HFFc6 (cell line): ENCODE results near the gene AUTS2. TPM values are rescaled to one million over a fixed set of nuclear protein-coding genes. Genes with fewer than 3 reads are reported as not detected.

Experiments
- DNase-seq: peaks from one replicate; pipeline ENCODE4 v3.0.0-alpha.2; 2018
- H3K27ac Mint-ChIP-seq: 2 replicates; pipeline ENCODE4 v1.8.0; 2020; ENCODE audit warnings: mild to moderate bottlenecking, mixed read lengths
- H3K27me3 Mint-ChIP-seq: 2 replicates; pipeline ENCODE4 v1.8.0; 2021; ENCODE audit warnings: mild to moderate bottlenecking, moderate library complexity, mixed read lengths; ENCODE audit not compliant: insufficient read depth
- H3K36me3 Mint-ChIP-seq: 2 replicates; pipeline ENCODE4 v1.8.0; 2021; ENCODE audit warnings: low read depth, mixed read lengths
- H3K4me1 Mint-ChIP-seq: 2 replicates; pipeline ENCODE4 v1.8.0; 2020; ENCODE audit warnings: low read depth, mixed read lengths
- H3K4me3 Mint-ChIP-seq: 2 replicates; pipeline ENCODE4 v1.8.0; 2020; ENCODE audit warnings: mild to moderate bottlenecking, moderate library complexity, mixed read lengths
- H3K9me3 Mint-ChIP-seq: 2 replicates; pipeline ENCODE4 v1.8.0; 2020; ENCODE audit warnings: mild to moderate bottlenecking, mixed read lengths
- total RNA-seq, 6 experiments: library from RNA; stranded (reverse); fragmentation: NEBNext Ultra II Directional; extraction: Animal tissue kit (Norgen Biotek cat#: 25700); gene quantifications; 2 replicates in 1 of 6; 3 replicates in 5 of 6; pipeline ENCODE4 v1.2.3, GENCODE V29; 2021
- TF ChIP-seq, protein P1 (sequence below): fragments of 200-600 bp; sonication (generic); IDR thresholded peaks from 2 replicates; pipeline ENCODE4 v1.5.0; 2021; ENCODE audit warnings: antibody characterized with exemption, mild to moderate bottlenecking

AUTS2 gene
- total RNA-seq, 6 experiments from 2014 or later = 0.02 to 0.19 (median 0.16) TPM; not detected in 2

DNA sequence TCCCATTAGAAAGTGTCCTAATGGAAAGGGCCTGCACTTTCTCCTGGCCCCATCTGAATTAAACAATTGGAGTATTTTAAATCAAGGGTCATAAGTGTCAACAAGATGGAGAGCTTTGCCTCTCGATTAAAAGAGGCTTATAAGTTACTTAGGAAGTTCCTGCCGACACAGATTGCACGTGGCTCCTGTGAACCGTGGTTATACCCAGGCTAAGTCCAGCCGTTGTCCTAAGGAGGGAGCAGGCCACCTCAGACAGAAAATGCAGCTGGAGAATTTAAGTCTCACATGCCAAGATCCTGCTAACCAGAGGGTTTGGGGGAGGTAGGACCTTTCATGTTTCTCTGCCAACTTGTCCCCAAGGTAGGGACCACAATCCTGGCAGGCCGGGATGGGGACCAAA, 907.2 kb downstream of the AUTS2 start:
- no peaks in the 10 kb centered on the region for H3K36me3 Mint-ChIP-seq
- H3K27ac Mint-ChIP-seq = no peak overlapping the region
- no peak overlapping the region for H3K4me3 Mint-ChIP-seq
- H3K9me3 Mint-ChIP-seq = peaks cover 55% of the 10 kb centered on the region
- DNase-seq = no peak
- TF ChIP-seq, protein P1, sequence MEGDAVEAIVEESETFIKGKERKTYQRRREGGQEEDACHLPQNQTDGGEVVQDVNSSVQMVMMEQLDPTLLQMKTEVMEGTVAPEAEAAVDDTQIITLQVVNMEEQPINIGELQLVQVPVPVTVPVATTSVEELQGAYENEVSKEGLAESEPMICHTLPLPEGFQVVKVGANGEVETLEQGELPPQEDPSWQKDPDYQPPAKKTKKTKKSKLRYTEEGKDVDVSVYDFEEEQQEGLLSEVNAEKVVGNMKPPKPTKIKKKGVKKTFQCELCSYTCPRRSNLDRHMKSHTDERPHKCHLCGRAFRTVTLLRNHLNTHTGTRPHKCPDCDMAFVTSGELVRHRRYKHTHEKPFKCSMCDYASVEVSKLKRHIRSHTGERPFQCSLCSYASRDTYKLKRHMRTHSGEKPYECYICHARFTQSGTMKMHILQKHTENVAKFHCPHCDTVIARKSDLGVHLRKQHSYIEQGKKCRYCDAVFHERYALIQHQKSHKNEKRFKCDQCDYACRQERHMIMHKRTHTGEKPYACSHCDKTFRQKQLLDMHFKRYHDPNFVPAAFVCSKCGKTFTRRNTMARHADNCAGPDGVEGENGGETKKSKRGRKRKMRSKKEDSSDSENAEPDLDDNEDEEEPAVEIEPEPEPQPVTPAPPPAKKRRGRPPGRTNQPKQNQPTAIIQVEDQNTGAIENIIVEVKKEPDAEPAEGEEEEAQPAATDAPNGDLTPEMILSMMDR = no peak
- H3K27me3 Mint-ChIP-seq = no peaks in the 10 kb centered on the region; the same call in 1 of the 2 replicates
- H3K4me1 Mint-ChIP-seq = no peaks in the 10 kb centered on the region

DNA sequence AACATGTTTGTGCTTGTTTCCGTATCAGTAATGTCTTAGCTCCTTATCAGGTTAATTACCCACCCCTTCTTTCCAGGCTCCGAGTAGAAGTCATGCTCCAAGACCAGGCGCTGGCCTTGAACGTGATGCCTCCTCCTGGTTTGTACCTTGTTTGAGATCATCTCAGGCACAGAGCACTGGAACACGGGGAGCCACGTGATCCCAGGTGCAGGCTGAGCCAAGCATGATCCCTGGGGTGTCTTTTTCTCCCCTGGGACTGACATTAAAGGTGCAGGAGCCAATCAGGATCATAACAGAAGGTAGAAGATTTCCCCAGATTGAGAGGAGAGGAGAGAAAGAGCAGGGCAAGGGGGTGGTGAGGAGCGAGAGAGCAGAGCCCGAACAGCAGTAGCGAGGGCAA, 907.6 kb downstream of the AUTS2 start:
- TF ChIP-seq, protein P1 = no peak
- Mint-ChIP-seq H3K27ac (no peak overlapping the region), H3K4me3 (no peak overlapping the region), H3K36me3 (no peaks in the 10 kb centered on the region), H3K4me1 (no peaks in the 10 kb centered on the region), H3K27me3 (no peaks in the 10 kb centered on the region; the same call in 1 of the 2 replicates), H3K9me3 (peaks cover 55% of the 10 kb centered on the region)
- DNase-seq = no peak

DNA sequence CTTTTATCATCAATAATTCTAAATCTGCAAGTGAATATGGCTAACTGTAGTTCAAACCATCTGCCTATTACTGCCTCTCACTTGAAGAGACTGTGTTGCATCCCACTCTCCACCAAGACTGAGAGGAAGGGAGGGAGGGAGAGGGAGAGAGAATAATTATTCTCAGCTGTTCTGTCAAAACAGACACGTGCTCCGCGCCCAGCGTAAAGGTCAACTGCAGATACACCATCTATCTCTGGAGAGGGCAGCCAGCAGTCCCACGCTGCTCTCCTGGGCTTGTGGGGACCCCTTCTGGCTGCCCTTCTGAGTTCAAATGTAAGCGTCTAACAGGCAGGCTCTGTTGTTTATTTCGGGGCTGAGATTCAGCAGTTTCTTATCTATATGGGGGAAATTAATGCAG, 908.2 kb downstream of the AUTS2 start:
- TF ChIP-seq, protein P1 = no peak

DNA sequence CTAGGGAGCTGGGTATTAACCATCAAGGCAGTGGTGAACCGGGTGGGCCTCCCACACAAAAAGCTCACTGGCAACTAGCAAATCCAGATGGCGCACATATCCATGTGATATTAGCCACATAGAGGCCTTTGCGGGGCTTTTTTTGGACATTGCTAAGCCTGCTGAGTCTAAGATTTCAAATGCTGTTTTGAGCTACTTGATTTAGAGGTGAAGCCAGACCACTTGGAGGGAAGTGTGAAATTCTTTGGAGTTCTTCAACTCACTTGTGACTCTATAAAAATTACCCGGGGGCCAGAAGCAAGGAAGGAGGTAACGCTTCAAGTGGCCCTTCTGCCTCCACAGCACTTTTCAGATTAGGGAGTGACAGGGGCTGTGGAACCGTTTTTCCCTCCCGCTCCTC, 913.9 kb downstream of the AUTS2 start:
- no peak for DNase-seq
- Mint-ChIP-seq H3K4me3 (no peak overlapping the region), H3K4me1 (no peaks in the 10 kb centered on the region), H3K9me3 (peaks cover 42% of the 10 kb centered on the region), H3K27ac (no peak overlapping the region), H3K36me3 (no peaks in the 10 kb centered on the region), H3K27me3 (no peaks in the 10 kb centered on the region; the same call in none of the 2 replicates)
- TF ChIP-seq, protein P1 = no peak

More for the DNA sequence above, 908.2 kb downstream of the AUTS2 start:
- H3K27me3 Mint-ChIP-seq = no peaks in the 10 kb centered on the region; the same call in 1 of the 2 replicates
- no peaks in the 10 kb centered on the region for H3K4me1 Mint-ChIP-seq
- no peaks in the 10 kb centered on the region for H3K36me3 Mint-ChIP-seq
- no peak overlapping the region for H3K27ac Mint-ChIP-seq
- DNase-seq = no peak
- peaks cover 55% of the 10 kb centered on the region for H3K9me3 Mint-ChIP-seq
- H3K4me3 Mint-ChIP-seq = no peak overlapping the region

DNA sequence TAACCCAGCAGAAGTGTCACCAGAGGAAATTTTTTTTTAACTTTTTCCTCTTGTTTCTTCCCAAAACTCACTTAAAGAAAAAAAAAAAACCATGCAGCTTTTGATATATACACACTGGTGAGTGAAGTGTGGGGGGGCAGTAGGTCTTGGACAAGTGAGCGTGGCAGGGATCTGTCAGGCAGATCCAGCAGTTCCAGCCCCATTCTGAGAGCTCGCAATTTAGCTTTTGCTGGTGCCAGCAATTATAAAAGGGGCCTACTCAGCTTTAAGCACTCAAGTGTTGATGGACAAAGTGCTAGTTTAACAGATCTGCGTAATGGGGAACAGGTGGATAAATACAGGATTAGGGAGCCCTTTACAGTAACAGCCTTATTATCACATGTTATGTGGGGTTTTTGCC, 914.5 kb downstream of the AUTS2 start:
- Mint-ChIP-seq H3K27me3 (no peaks in the 10 kb centered on the region; the same call in none of the 2 replicates), H3K9me3 (peaks cover 40% of the 10 kb centered on the region), H3K27ac (no peak overlapping the region), H3K36me3 (no peaks in the 10 kb centered on the region), H3K4me1 (no peaks in the 10 kb centered on the region), H3K4me3 (no peak overlapping the region)
- no peak for DNase-seq
- TF ChIP-seq, protein P1 = no peak

DNA sequence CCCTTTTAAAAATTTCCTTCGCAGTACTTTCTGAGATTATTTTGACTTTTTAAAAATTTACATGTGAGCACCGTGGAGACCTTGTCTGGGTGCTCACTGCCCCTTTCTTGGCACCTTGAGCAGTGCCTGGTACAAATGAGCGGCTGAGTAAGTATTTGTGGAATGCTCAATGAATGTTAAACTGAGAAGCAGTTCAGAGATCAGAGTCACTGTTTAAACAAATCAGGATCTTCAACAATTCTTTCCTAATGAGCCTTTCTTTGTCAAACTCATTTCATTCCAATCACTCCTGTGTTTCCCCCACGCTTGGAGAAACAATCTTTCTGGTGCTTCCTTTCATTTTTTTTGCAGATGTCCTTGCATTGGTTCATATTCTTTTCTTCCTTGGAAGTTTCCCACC, 922.3 kb downstream of the AUTS2 start:
- Mint-ChIP-seq H3K4me1 (no peaks in the 10 kb centered on the region), H3K4me3 (no peak overlapping the region), H3K27me3 (peaks cover 3% of the 10 kb centered on the region), H3K36me3 (no peaks in the 10 kb centered on the region; the same call in 1 of the 2 replicates), H3K9me3 (peaks cover 54% of the 10 kb centered on the region), H3K27ac (no peak overlapping the region)
- no peak for DNase-seq
- TF ChIP-seq, protein P1 = no peak
